PC-3 (cell line): Measurements from ENCODE around the gene NPAS4. TPM values are rescaled to one million over a fixed set of nuclear protein-coding genes. Genes with fewer than 3 reads are reported as not detected.

Experiments
- ATAC-seq: fragments of 200-7000 bp; cut with Tn5 transposase; 2 replicates; pipeline ENCODE4 v1.9.1; 2020; ENCODE audit warnings: mild to moderate bottlenecking, moderate library complexity
- BruUV-seq: library from RNA; stranded (reverse); fragments of 400-500 nt; replicated peaks from 2 replicates; lab custom pipeline; 2021; lab: Mats Ljungman, UMichigan
- CTCF ChIA-PET: fragments of 300-600 bp; sonication (Branson Sonifier 250); formaldehyde crosslinking; loops from one replicate; lab custom pipeline; 2022; ENCODE audit warnings: antibody characterized with exemption; lab: Charles Lee
- POLR2A ChIA-PET: fragments of 300-600 bp; sonication (Branson Sonifier 250); formaldehyde crosslinking; loops from one replicate; lab custom pipeline; 2022; ENCODE audit warnings: antibody characterized with exemption; ENCODE audit not compliant: unreplicated experiment; lab: Charles Lee
- DNase-seq: peaks from one replicate; pipeline ENCODE4 v3.0.0-alpha.2; 2015
- H2AFZ ChIP-seq: fragments of 300-600 bp; sonication (generic); 2 replicates; pipeline ENCODE4 v1.6.0; 2016; ENCODE audit warnings: antibody characterized with exemption, low read length
- H3F3A ChIP-seq: fragments of 300-600 bp; sonication (generic); one replicate; pipeline ENCODE4 v1.6.0; 2017; ENCODE audit warnings: antibody characterized with exemption, low read length, control low read depth, mild to moderate bottlenecking; ENCODE audit not compliant: unreplicated experiment
- H3K27ac ChIP-seq: fragments of 300-600 bp; sonication (generic); 2 replicates; pipeline ENCODE4 v1.5.1; 2016; ENCODE audit warnings: mild to moderate bottlenecking, low read length
- H3K27me3 ChIP-seq: fragments of 300-600 bp; sonication (generic); 2 replicates; pipeline ENCODE4 v1.6.1; 2016; ENCODE audit warnings: low read length, mixed read lengths
- H3K36me3 ChIP-seq: fragments of 300-600 bp; sonication (generic); 2 replicates; pipeline ENCODE4 v1.6.1; 2016; ENCODE audit warnings: low read depth, mixed run types, low read length, mixed read lengths
- H3K4me1 ChIP-seq: fragments of 300-600 bp; sonication (generic); 2 replicates; pipeline ENCODE4 v1.5.1; 2016; ENCODE audit warnings: low read length; ENCODE audit not compliant: insufficient read depth
- H3K4me2 ChIP-seq: fragments of 300-600 bp; sonication (generic); 2 replicates; pipeline ENCODE4 v1.6.0; 2016; ENCODE audit warnings: low read length
- H3K4me3 ChIP-seq: fragments of 300-600 bp; sonication (generic); 2 replicates; pipeline ENCODE4 v1.5.1; 2016; ENCODE audit warnings: mild to moderate bottlenecking, low read length, mixed read lengths
- H3K79me2 ChIP-seq: fragments of 300-600 bp; sonication (generic); 2 replicates; pipeline ENCODE4 v1.6.1; 2017; ENCODE audit warnings: low read length, mixed read lengths
- H3K9ac ChIP-seq: fragments of 300-600 bp; sonication (generic); 2 replicates; pipeline ENCODE4 v1.6.0; 2016; ENCODE audit warnings: mild to moderate bottlenecking, low read length
- H3K9me2 ChIP-seq: fragments of 300-600 bp; sonication (generic); replicated peaks from 2 replicates; pipeline ENCODE4 v1.6.1; 2016; ENCODE audit warnings: mixed run types, low read length, mixed read lengths
- H3K9me3 ChIP-seq: fragments of 300-600 bp; sonication (generic); 2 replicates; pipeline ENCODE4 v1.6.1; 2016; ENCODE audit warnings: low read length, mixed read lengths
- H4K20me1 ChIP-seq: fragments of 300-600 bp; sonication (generic); 2 replicates; pipeline ENCODE4 v1.6.1; 2016; ENCODE audit warnings: low read length, mixed read lengths
- EZH2 ChIP-seq: fragments of 300-600 bp; sonication (generic); IDR thresholded peaks from one replicate; pipeline ENCODE4 v1.6.1; 2017; ENCODE audit warnings: antibody characterized with exemption, mild to moderate bottlenecking, low read length; ENCODE audit not compliant: unreplicated experiment
- EZH2phosphoT487 ChIP-seq: fragments of 300-600 bp; sonication (generic); IDR thresholded peaks from 2 replicates; pipeline ENCODE4 v1.6.1; 2018; ENCODE audit warnings: mild to moderate bottlenecking, antibody characterized with exemption, low read length, borderline replicate concordance
- intact Hi-C: fragments of 100-400 bp; cut with micrococcal nuclease; formaldehyde crosslinking; loops from 2 replicates; pipeline ENCODE4 v1.9.0; 2023
- total RNA-seq: library from RNA; depleted of rRNA; stranded (reverse); fragments of >200 nt; gene quantifications from 2 replicates; pipeline ENCODE4 v1.2.3, GENCODE V29; 2014
- TF ChIP-seq, protein P1 (sequence below): fragments of 300-600 bp; sonication (generic); conservative IDR thresholded peaks from 2 replicates; pipeline ENCODE4 v1.5.1; 2017; ENCODE audit warnings: antibody characterized with exemption, low read depth, mild to moderate bottlenecking, low read length

Gene NPAS4
- total RNA-seq, 1 experiment from 2014 or later = not detected

- POLR2A ChIA-PET = no interaction called here
- Histone ChIP-seq H4K20me1 (no peaks in the 10 kb centered on the region), H3K27ac (no peak overlapping the region), H3K4me1 (peaks cover 20% of the 10 kb centered on the region), H3F3A (no peaks in the 10 kb centered on the region), H3K4me3 (no peak overlapping the region), H3K4me2 (no peak overlapping the region), H3K79me2 (peaks cover 14% of the 10 kb centered on the region), H3K36me3 (no peaks in the 10 kb centered on the region), H3K9ac (no peak overlapping the region), H2AFZ (no peak overlapping the region), H3K9me2 (no peaks in the 10 kb centered on the region), H3K27me3 (no peaks in the 10 kb centered on the region), H3K9me3 (no peaks in the 10 kb centered on the region)
- TF ChIP-seq EZH2phosphoT487 (no peak), EZH2 (no peak)
- TF ChIP-seq, protein P1, sequence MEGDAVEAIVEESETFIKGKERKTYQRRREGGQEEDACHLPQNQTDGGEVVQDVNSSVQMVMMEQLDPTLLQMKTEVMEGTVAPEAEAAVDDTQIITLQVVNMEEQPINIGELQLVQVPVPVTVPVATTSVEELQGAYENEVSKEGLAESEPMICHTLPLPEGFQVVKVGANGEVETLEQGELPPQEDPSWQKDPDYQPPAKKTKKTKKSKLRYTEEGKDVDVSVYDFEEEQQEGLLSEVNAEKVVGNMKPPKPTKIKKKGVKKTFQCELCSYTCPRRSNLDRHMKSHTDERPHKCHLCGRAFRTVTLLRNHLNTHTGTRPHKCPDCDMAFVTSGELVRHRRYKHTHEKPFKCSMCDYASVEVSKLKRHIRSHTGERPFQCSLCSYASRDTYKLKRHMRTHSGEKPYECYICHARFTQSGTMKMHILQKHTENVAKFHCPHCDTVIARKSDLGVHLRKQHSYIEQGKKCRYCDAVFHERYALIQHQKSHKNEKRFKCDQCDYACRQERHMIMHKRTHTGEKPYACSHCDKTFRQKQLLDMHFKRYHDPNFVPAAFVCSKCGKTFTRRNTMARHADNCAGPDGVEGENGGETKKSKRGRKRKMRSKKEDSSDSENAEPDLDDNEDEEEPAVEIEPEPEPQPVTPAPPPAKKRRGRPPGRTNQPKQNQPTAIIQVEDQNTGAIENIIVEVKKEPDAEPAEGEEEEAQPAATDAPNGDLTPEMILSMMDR = no peak
- intact Hi-C loops = no loop called here
- no peak for ATAC-seq
- CTCF ChIA-PET = no interaction called here
- DNase-seq = no peak
- BruUV-seq = no TSS peak
Observed at GRCh38 chr11:66464916-66465315, 44.1 kb downstream of the NPAS4 start.

- no peak for ATAC-seq
- no peak overlapping the region for H3K27ac ChIP-seq
- no peaks in the 10 kb centered on the region for H3F3A ChIP-seq
- no peaks in the 10 kb centered on the region for H3K9me3 ChIP-seq
- peak overlapping the region; percentile 100 for H2AFZ ChIP-seq
- CTCF ChIA-PET = interaction anchor here (0.6 to 1.4 kb wide), 2 partner anchors 27 to 151 kb away, joined by 5 to 9 read pairs; partner anchors contain the start of genes MRPL11 and RBM14
- intact Hi-C loops = loop anchor here (2.0 kb wide), 1 partner anchor 27 kb away; the partner anchor contains the start of gene MRPL11
- no peak for DNase-seq
- H3K27me3 ChIP-seq = no peaks in the 10 kb centered on the region
- H3K9me2 ChIP-seq = no peaks in the 10 kb centered on the region
- peaks cover 14% of the 10 kb centered on the region for H3K79me2 ChIP-seq
- POLR2A ChIA-PET = no interaction called here
- H3K36me3 ChIP-seq = no peaks in the 10 kb centered on the region
- peak overlapping the region; percentile 99 for H3K4me2 ChIP-seq
- no TSS peak for BruUV-seq
- H3K9ac ChIP-seq = no peak overlapping the region
- TF ChIP-seq EZH2phosphoT487 (no peak), EZH2 (no peak)
- TF ChIP-seq, protein P1 = no peak
- H3K4me1 ChIP-seq = peaks cover 20% of the 10 kb centered on the region
- H4K20me1 ChIP-seq = no peaks in the 10 kb centered on the region
- H3K4me3 ChIP-seq = peak overlapping the region; percentile 92; the same call in 1 of the 2 replicates
Observed at GRCh38 chr11:66465373-66466224, 44.8 kb downstream of the NPAS4 start.
